Measurements from ENCODE around the gene TRMT5. TPM values are rescaled to one million over a fixed set of nuclear protein-coding genes. Genes with fewer than 3 reads are reported as not detected.

Gene TRMT5
- total RNA-seq, 1 experiment from 2014 or later, result 23.7 TPM

DNA sequence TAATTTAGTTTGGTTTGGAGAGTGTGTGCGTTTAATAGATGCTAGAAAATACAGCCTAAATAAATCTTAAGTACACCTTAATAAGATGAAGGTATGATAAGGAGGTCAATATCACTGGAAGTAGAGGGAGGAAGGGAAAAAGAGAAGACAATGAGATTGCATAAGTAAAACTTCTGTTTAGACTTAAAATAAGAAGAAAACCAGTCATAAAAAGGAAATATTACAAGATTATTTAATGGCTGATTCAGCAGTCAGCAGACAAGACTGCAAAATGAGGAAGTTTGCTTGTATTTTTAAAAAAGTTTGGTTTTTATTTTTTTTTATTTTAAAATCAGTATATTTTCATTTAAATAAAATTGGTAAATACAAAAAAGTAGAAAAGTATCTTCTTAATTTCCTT lies 3.3 kb upstream of the TRMT5 start (continued):
- TF ChIP-seq, protein P1, sequence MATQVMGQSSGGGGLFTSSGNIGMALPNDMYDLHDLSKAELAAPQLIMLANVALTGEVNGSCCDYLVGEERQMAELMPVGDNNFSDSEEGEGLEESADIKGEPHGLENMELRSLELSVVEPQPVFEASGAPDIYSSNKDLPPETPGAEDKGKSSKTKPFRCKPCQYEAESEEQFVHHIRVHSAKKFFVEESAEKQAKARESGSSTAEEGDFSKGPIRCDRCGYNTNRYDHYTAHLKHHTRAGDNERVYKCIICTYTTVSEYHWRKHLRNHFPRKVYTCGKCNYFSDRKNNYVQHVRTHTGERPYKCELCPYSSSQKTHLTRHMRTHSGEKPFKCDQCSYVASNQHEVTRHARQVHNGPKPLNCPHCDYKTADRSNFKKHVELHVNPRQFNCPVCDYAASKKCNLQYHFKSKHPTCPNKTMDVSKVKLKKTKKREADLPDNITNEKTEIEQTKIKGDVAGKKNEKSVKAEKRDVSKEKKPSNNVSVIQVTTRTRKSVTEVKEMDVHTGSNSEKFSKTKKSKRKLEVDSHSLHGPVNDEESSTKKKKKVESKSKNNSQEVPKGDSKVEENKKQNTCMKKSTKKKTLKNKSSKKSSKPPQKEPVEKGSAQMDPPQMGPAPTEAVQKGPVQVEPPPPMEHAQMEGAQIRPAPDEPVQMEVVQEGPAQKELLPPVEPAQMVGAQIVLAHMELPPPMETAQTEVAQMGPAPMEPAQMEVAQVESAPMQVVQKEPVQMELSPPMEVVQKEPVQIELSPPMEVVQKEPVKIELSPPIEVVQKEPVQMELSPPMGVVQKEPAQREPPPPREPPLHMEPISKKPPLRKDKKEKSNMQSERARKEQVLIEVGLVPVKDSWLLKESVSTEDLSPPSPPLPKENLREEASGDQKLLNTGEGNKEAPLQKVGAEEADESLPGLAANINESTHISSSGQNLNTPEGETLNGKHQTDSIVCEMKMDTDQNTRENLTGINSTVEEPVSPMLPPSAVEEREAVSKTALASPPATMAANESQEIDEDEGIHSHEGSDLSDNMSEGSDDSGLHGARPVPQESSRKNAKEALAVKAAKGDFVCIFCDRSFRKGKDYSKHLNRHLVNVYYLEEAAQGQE (IDR thresholded peaks at IDR 0.05; ENCODE audit: low read depth), result no peak
- TF ChIP-seq, protein P2, sequence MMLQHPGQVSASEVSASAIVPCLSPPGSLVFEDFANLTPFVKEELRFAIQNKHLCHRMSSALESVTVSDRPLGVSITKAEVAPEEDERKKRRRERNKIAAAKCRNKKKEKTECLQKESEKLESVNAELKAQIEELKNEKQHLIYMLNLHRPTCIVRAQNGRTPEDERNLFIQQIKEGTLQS (IDR thresholded peaks at IDR 0.05), result no peak
- no peak for TF ChIP-seq ZFX (IDR thresholded peaks at IDR 0.05)
- no peak for TF ChIP-seq SP1 (IDR thresholded peaks at IDR 0.05; ENCODE audit: low read depth)
- TF ChIP-seq FOSL1 (IDR thresholded peaks at IDR 0.05; ENCODE audit: low read depth), result no peak
- no peak for TF ChIP-seq YY1 (IDR thresholded peaks at IDR 0.05; ENCODE audit: extremely low read depth, insufficient replicate concordance, low read depth, low read length)
- no peak for TF ChIP-seq TCF7L2 (IDR thresholded peaks at IDR 0.05; ENCODE audit: borderline replicate concordance, extremely low read depth, insufficient read depth, insufficient read length)
- TF ChIP-seq EZH2phosphoT487 (IDR thresholded peaks at IDR 0.05; ENCODE audit: borderline replicate concordance), result no peak
- no peak for TF ChIP-seq MAX (IDR thresholded peaks at IDR 0.05)
